Activated naive CD8-positive, alpha-beta T cell treated with anti-CD3 and anti-CD28 coated beads, Interleukin-2, amount 50 U/mL, for 24 hours (primary cell): ENCODE results near the gene KCNIP2.
A peak's percentile ranks its signal among the peaks of the same experiment; 100 is the strongest.

Experiments
- ATAC-seq: fragments of 150-1000 bp; cut with Tn5 transposase; one replicate; pipeline ENCODE4 v1.10.0; 2021
- DNase-seq: peaks from one replicate; pipeline ENCODE4 v3.0.0; 2021
- H3K27ac Mint-ChIP-seq: one replicate; pipeline ENCODE4 v1.8.0; 2021; ENCODE audit warnings: mild to moderate bottlenecking, mixed read lengths
- H3K27me3 Mint-ChIP-seq: one replicate; pipeline ENCODE4 v1.8.0; 2021; ENCODE audit warnings: mixed read lengths
- H3K36me3 Mint-ChIP-seq: one replicate; pipeline ENCODE4 v1.8.0; 2021; ENCODE audit warnings: low read depth, mixed read lengths
- H3K4me1 Mint-ChIP-seq: one replicate; pipeline ENCODE4 v1.8.0; 2021; ENCODE audit warnings: mixed read lengths
- H3K4me3 Mint-ChIP-seq: one replicate; pipeline ENCODE4 v1.8.0; 2021; ENCODE audit warnings: mild to moderate bottlenecking, moderate library complexity, mixed read lengths
- H3K9me3 Mint-ChIP-seq: one replicate; pipeline ENCODE4 v1.8.0; 2021; ENCODE audit warnings: mixed read lengths

Gene KCNIP2

GRCh38 chr10:101826852-101827434 lies 16.7 kb downstream of the KCNIP2 start:
- Mint-ChIP-seq H3K9me3 (no peaks in the 10 kb centered on the region), H3K4me1 (peaks cover 23% of the 10 kb centered on the region), H3K4me3 (no peak overlapping the region), H3K36me3 (no peaks in the 10 kb centered on the region), H3K27me3 (peaks cover 3% of the 10 kb centered on the region), H3K27ac (no peak overlapping the region)
- ATAC-seq = no peak
- DNase-seq = no peak

GRCh38 chr10:101824736-101825135 lies 18.9 kb downstream of the KCNIP2 start:
- DNase-seq (no peak), ATAC-seq (no peak)
- H3K4me3 Mint-ChIP-seq = no peak overlapping the region
- no peaks in the 10 kb centered on the region for H3K9me3 Mint-ChIP-seq
- no peaks in the 10 kb centered on the region for H3K27me3 Mint-ChIP-seq
- peaks cover 9% of the 10 kb centered on the region for H3K4me1 Mint-ChIP-seq
- H3K36me3 Mint-ChIP-seq = no peaks in the 10 kb centered on the region
- no peak overlapping the region for H3K27ac Mint-ChIP-seq

GRCh38 chr10:101818872-101819633 lies 24.5 kb downstream of the KCNIP2 start:
- H3K4me1 Mint-ChIP-seq = peaks cover 36% of the 10 kb centered on the region
- H3K9me3 Mint-ChIP-seq = no peaks in the 10 kb centered on the region
- DNase-seq (no peak), ATAC-seq (peak; percentile 37)
- peaks cover 10% of the 10 kb centered on the region for H3K36me3 Mint-ChIP-seq
- H3K27me3 Mint-ChIP-seq = no peaks in the 10 kb centered on the region
- H3K4me3 Mint-ChIP-seq = peak overlapping the region; percentile 87
- peak overlapping the region; percentile 98 for H3K27ac Mint-ChIP-seq

GRCh38 chr10:101818119-101818871 lies 25.3 kb downstream of the KCNIP2 start, which contains the start of gene OGA:
Gene OGA (minus strand): TSS chr10:101818444. CDS start chr10:101818022, 422 bp downstream.
- no peaks in the 10 kb centered on the region for H3K27me3 Mint-ChIP-seq
- peak; percentile 97 for DNase-seq
- peak; percentile 89 for ATAC-seq
- no peaks in the 10 kb centered on the region for H3K9me3 Mint-ChIP-seq
- peak within 1 kb of the TSS; percentile 98 for H3K27ac Mint-ChIP-seq
- H3K4me3 Mint-ChIP-seq = peak within 1 kb of the TSS; percentile 87
- H3K4me1 Mint-ChIP-seq = peaks cover 44% of the 10 kb centered on the region
- peaks cover 16% of the 10 kb centered on the region for H3K36me3 Mint-ChIP-seq

- H3K36me3 Mint-ChIP-seq = peaks cover 24% of the 10 kb centered on the region
- H3K4me3 Mint-ChIP-seq = peak overlapping the region; percentile 87
- H3K9me3 Mint-ChIP-seq = no peaks in the 10 kb centered on the region
- DNase-seq (peak; percentile 49), ATAC-seq (peak; percentile 0)
- H3K27ac Mint-ChIP-seq = peak overlapping the region; percentile 98
- peaks cover 51% of the 10 kb centered on the region for H3K4me1 Mint-ChIP-seq
- H3K27me3 Mint-ChIP-seq = no peaks in the 10 kb centered on the region
These were observed 26.1 kb downstream of the KCNIP2 start for GRCh38 chr10:101817337-101818118.

- ATAC-seq (no peak), DNase-seq (no peak)
- Mint-ChIP-seq H3K4me3 (peak overlapping the region; percentile 87), H3K27ac (peak overlapping the region; percentile 98), H3K36me3 (peaks cover 25% of the 10 kb centered on the region), H3K27me3 (no peaks in the 10 kb centered on the region), H3K9me3 (no peaks in the 10 kb centered on the region), H3K4me1 (peaks cover 56% of the 10 kb centered on the region)
These were observed 26.7 kb downstream of the KCNIP2 start for GRCh38 chr10:101816913-101817336.

GRCh38 chr10:101816376-101816775 lies 27.2 kb downstream of the KCNIP2 start:
- ATAC-seq (no peak), DNase-seq (no peak)
- H3K4me3 Mint-ChIP-seq = peak overlapping the region; percentile 87
- H3K27me3 Mint-ChIP-seq = no peaks in the 10 kb centered on the region
- peaks cover 28% of the 10 kb centered on the region for H3K36me3 Mint-ChIP-seq
- H3K9me3 Mint-ChIP-seq = no peaks in the 10 kb centered on the region
- peak overlapping the region; percentile 98 for H3K27ac Mint-ChIP-seq
- H3K4me1 Mint-ChIP-seq = peaks cover 57% of the 10 kb centered on the region

- Mint-ChIP-seq H3K4me3 (peak overlapping the region; percentile 87), H3K36me3 (peaks cover 36% of the 10 kb centered on the region), H3K27ac (peak overlapping the region; percentile 98), H3K4me1 (peaks cover 62% of the 10 kb centered on the region), H3K27me3 (no peaks in the 10 kb centered on the region), H3K9me3 (no peaks in the 10 kb centered on the region)
- DNase-seq (no peak), ATAC-seq (peak; percentile 63)
These were observed 29.0 kb downstream of the KCNIP2 start for GRCh38 chr10:101814466-101815071.

- peak overlapping the region; percentile 66 for H3K27ac Mint-ChIP-seq
These were observed 31.0 kb downstream of the KCNIP2 start for GRCh38 chr10:101812606-101813005.

GRCh38 chr10:101807158-101807557 lies 36.4 kb downstream of the KCNIP2 start:
- no peak overlapping the region for H3K27ac Mint-ChIP-seq
- peaks cover 49% of the 10 kb centered on the region for H3K36me3 Mint-ChIP-seq
- DNase-seq = no peak
- peaks cover 28% of the 10 kb centered on the region for H3K4me1 Mint-ChIP-seq
- ATAC-seq = no peak
- no peak overlapping the region for H3K4me3 Mint-ChIP-seq
- no peaks in the 10 kb centered on the region for H3K27me3 Mint-ChIP-seq
- H3K9me3 Mint-ChIP-seq = no peaks in the 10 kb centered on the region

More at GRCh38 chr10:101812606-101813005, 31.0 kb downstream of the KCNIP2 start:
- H3K4me3 Mint-ChIP-seq = no peak overlapping the region
- peaks cover 45% of the 10 kb centered on the region for H3K36me3 Mint-ChIP-seq
- no peak for DNase-seq
- peaks cover 56% of the 10 kb centered on the region for H3K4me1 Mint-ChIP-seq
- no peaks in the 10 kb centered on the region for H3K27me3 Mint-ChIP-seq
- ATAC-seq = no peak
- H3K9me3 Mint-ChIP-seq = no peaks in the 10 kb centered on the region

- H3K4me3 Mint-ChIP-seq = no peak overlapping the region
- H3K9me3 Mint-ChIP-seq = no peaks in the 10 kb centered on the region
- DNase-seq (no peak), ATAC-seq (no peak)
- no peaks in the 10 kb centered on the region for H3K27me3 Mint-ChIP-seq
- peaks cover 19% of the 10 kb centered on the region for H3K4me1 Mint-ChIP-seq
- peaks cover 59% of the 10 kb centered on the region for H3K36me3 Mint-ChIP-seq
- H3K27ac Mint-ChIP-seq = peak overlapping the region; percentile 1
These were observed 40.1 kb downstream of the KCNIP2 start for GRCh38 chr10:101803511-101803910.

GRCh38 chr10:101797403-101798059 lies 46.1 kb downstream of the KCNIP2 start:
- H3K9me3 Mint-ChIP-seq = no peaks in the 10 kb centered on the region
- no peak overlapping the region for H3K4me3 Mint-ChIP-seq
- H3K36me3 Mint-ChIP-seq = peaks cover 63% of the 10 kb centered on the region
- ATAC-seq = no peak
- no peak for DNase-seq
- no peaks in the 10 kb centered on the region for H3K27me3 Mint-ChIP-seq
- peaks cover 17% of the 10 kb centered on the region for H3K4me1 Mint-ChIP-seq
- H3K27ac Mint-ChIP-seq = no peak overlapping the region

- H3K9me3 Mint-ChIP-seq = no peaks in the 10 kb centered on the region
- no peak for DNase-seq
- H3K27me3 Mint-ChIP-seq = no peaks in the 10 kb centered on the region
- no peak overlapping the region for H3K4me3 Mint-ChIP-seq
- peaks cover 55% of the 10 kb centered on the region for H3K36me3 Mint-ChIP-seq
- H3K4me1 Mint-ChIP-seq = peaks cover 7% of the 10 kb centered on the region
- ATAC-seq = no peak
- H3K27ac Mint-ChIP-seq = no peak overlapping the region
These were observed 50.1 kb downstream of the KCNIP2 start for GRCh38 chr10:101793526-101793925.
